Testis (tissue), 2 donors: ENCODE results near the gene SLC16A3.

Experiments
- POLR2A ChIP-seq: fragments of 450-650 bp; IDR thresholded peaks from one replicate; pipeline ENCODE4 v1.6.1; 2017; ENCODE audit warnings: antibody characterized with exemption, mild to moderate bottlenecking, moderate library complexity
- TF ChIP-seq, protein P1 (sequence below), 3 experiments: fragments of 450-650 bp in 2 of 3; fragments of 200-600 bp in 1 of 3; sonication (generic) in 1 of 3; IDR thresholded peaks; one replicate each; pipeline ENCODE4 v1.5.1; 2016 to 2019; ENCODE audit warnings: antibody characterized with exemption in 3 of 3, mild to moderate bottlenecking in 2 of 3, moderate library complexity in 1 of 3

- TF ChIP-seq, protein P1, sequence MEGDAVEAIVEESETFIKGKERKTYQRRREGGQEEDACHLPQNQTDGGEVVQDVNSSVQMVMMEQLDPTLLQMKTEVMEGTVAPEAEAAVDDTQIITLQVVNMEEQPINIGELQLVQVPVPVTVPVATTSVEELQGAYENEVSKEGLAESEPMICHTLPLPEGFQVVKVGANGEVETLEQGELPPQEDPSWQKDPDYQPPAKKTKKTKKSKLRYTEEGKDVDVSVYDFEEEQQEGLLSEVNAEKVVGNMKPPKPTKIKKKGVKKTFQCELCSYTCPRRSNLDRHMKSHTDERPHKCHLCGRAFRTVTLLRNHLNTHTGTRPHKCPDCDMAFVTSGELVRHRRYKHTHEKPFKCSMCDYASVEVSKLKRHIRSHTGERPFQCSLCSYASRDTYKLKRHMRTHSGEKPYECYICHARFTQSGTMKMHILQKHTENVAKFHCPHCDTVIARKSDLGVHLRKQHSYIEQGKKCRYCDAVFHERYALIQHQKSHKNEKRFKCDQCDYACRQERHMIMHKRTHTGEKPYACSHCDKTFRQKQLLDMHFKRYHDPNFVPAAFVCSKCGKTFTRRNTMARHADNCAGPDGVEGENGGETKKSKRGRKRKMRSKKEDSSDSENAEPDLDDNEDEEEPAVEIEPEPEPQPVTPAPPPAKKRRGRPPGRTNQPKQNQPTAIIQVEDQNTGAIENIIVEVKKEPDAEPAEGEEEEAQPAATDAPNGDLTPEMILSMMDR (IDR thresholded peaks at IDR 0.05), result no peak
- no peak for TF ChIP-seq POLR2A
These were observed 23.8 kb upstream of the SLC16A3 start for GRCh38 chr17:82204831-82205719.
